Neural cell (in vitro differentiated cells): ENCODE measurements around the gene TSR1. TPM values are rescaled to one million over a fixed set of nuclear protein-coding genes. Genes with fewer than 3 reads are reported as not detected.
A peak's percentile ranks its signal among the peaks of the same experiment; 100 is the strongest.

Source experiments
- H2AFZ ChIP-seq: fragments of 200-600, 300-800 bp; sonication (generic), shearing (Covaris generic); 2 replicates; pipeline ENCODE4 v1.6.0; 2014; ENCODE audit warnings: low read depth, mild to moderate bottlenecking, antibody characterized with exemption, low read length, moderate library complexity
- H3F3A ChIP-seq: fragments of 200-600 bp; shearing (Covaris generic); 2 replicates; pipeline ENCODE4 v1.6.1; 2016; ENCODE audit warnings: mild to moderate bottlenecking, moderate library complexity, mixed read lengths, antibody characterized with exemption, low read length; ENCODE audit not compliant: insufficient read depth, poor library complexity, severe bottlenecking
- H3K27ac ChIP-seq: fragments of 200-600, 300-800 bp; sonication (generic), shearing (Covaris generic); 2 replicates; pipeline ENCODE4 v1.5.1; 2014; ENCODE audit warnings: mild to moderate bottlenecking, low read length, moderate library complexity
- H3K27me3 ChIP-seq: fragments of 300-800, 200-600 bp; sonication (generic), shearing (Covaris generic); 2 replicates; pipeline ENCODE4 v1.6.0; 2014; ENCODE audit warnings: mild to moderate bottlenecking, low read depth, low read length, moderate library complexity; ENCODE audit not compliant: insufficient read depth
- H3K36me3 ChIP-seq: fragments of 300-800, 200-600 bp; sonication (generic), shearing (Covaris generic); 2 replicates; pipeline ENCODE4 v1.5.1; 2014; ENCODE audit warnings: mild to moderate bottlenecking, antibody characterized with exemption, low read length, moderate library complexity; ENCODE audit not compliant: insufficient read depth
- H3K4me2 ChIP-seq: fragments of 300-800, 200-600 bp; sonication (generic), shearing (Covaris generic); 2 replicates; pipeline ENCODE4 v1.6.0; 2014; ENCODE audit warnings: mild to moderate bottlenecking, low read length
- H3K4me3 ChIP-seq: fragments of 300-800, 200-600 bp; sonication (generic), shearing (Covaris generic); 2 replicates; pipeline ENCODE4 v1.5.1; 2014; ENCODE audit warnings: mild to moderate bottlenecking, low read length, moderate library complexity
- H3K79me2 ChIP-seq: fragments of 200-600 bp; shearing (Covaris generic); replicated peaks from 2 replicates; pipeline ENCODE4 v1.6.0; 2014; ENCODE audit warnings: mild to moderate bottlenecking, low read length, moderate library complexity; ENCODE audit not compliant: insufficient read depth
- H3K9ac ChIP-seq: fragments of 300-800, 200-600 bp; sonication (generic), shearing (Covaris generic); 2 replicates; pipeline ENCODE4 v1.6.1; 2016; ENCODE audit warnings: mild to moderate bottlenecking, low read length, mixed read lengths
- H3K9me2 ChIP-seq: fragments of 200-600 bp; shearing (Covaris generic); 2 replicates; pipeline ENCODE4 v1.6.1; 2016; ENCODE audit warnings: mild to moderate bottlenecking, low read length, mixed read lengths; ENCODE audit not compliant: insufficient read depth
- H3K9me3 ChIP-seq: fragments of 200-600, 300-800 bp; sonication (generic), shearing (Covaris generic); 2 replicates; pipeline ENCODE4 v1.6.1; 2016; ENCODE audit warnings: mild to moderate bottlenecking, mixed run types, low read length, moderate library complexity, mixed read lengths
- H4K20me1 ChIP-seq: fragments of 200-600 bp; shearing (Covaris generic); 2 replicates; pipeline ENCODE4 v1.6.1; 2016; ENCODE audit warnings: mild to moderate bottlenecking, mixed run types; ENCODE audit not compliant: insufficient read depth
- EP300 ChIP-seq: fragments of 450-650 bp; conservative IDR thresholded peaks from 2 replicates; pipeline ENCODE4 v1.6.1; 2014; ENCODE audit warnings: antibody characterized with exemption, mild to moderate bottlenecking, moderate library complexity; ENCODE audit not compliant: poor library complexity, severe bottlenecking
- MXI1 ChIP-seq: fragments of 450-650 bp; conservative IDR thresholded peaks from 2 replicates; pipeline ENCODE4 v1.6.1; 2014; ENCODE audit warnings: antibody characterized with exemption, mild to moderate bottlenecking; ENCODE audit not compliant: poor library complexity, severe bottlenecking
- POLR2AphosphoS5 ChIP-seq: IDR thresholded peaks from 2 replicates; pipeline ENCODE4 v1.6.1; 2012
- RAD21 ChIP-seq: fragments of 450-650 bp; conservative IDR thresholded peaks from 2 replicates; pipeline ENCODE4 v1.6.1; 2014; ENCODE audit warnings: antibody characterized with exemption, mild to moderate bottlenecking, moderate library complexity
- SMC3 ChIP-seq: fragments of 450-650 bp; conservative IDR thresholded peaks from 2 replicates; pipeline ENCODE4 v1.6.1; 2014; ENCODE audit warnings: antibody characterized with exemption, mild to moderate bottlenecking, moderate library complexity; ENCODE audit not compliant: poor library complexity
- TAF1 ChIP-seq: IDR thresholded peaks from 2 replicates; pipeline ENCODE4 v1.6.1; 2012; ENCODE audit warnings: low read depth
- polyA plus RNA-seq: library from polyadenylated mRNA; depleted of rRNA; stranded (reverse); fragments of >200 nt; gene quantifications from 2 replicates; pipeline ENCODE4 v1.2.3, GENCODE V29; 2014
- TF ChIP-seq, protein P1 (sequence below): fragments of 450-650 bp; IDR thresholded peaks from 2 replicates; pipeline ENCODE4 v1.5.1; 2014; ENCODE audit warnings: antibody characterized with exemption, mild to moderate bottlenecking, moderate library complexity; ENCODE audit not compliant: poor library complexity, severe bottlenecking
- TF ChIP-seq, protein P2 (sequence below): IDR thresholded peaks from 2 replicates; pipeline ENCODE4 v1.6.1; 2012; ENCODE audit warnings: borderline replicate concordance

TSR1 gene
- polyA plus RNA-seq, 1 donor from 2014 or later = 31.8 TPM

DNA sequence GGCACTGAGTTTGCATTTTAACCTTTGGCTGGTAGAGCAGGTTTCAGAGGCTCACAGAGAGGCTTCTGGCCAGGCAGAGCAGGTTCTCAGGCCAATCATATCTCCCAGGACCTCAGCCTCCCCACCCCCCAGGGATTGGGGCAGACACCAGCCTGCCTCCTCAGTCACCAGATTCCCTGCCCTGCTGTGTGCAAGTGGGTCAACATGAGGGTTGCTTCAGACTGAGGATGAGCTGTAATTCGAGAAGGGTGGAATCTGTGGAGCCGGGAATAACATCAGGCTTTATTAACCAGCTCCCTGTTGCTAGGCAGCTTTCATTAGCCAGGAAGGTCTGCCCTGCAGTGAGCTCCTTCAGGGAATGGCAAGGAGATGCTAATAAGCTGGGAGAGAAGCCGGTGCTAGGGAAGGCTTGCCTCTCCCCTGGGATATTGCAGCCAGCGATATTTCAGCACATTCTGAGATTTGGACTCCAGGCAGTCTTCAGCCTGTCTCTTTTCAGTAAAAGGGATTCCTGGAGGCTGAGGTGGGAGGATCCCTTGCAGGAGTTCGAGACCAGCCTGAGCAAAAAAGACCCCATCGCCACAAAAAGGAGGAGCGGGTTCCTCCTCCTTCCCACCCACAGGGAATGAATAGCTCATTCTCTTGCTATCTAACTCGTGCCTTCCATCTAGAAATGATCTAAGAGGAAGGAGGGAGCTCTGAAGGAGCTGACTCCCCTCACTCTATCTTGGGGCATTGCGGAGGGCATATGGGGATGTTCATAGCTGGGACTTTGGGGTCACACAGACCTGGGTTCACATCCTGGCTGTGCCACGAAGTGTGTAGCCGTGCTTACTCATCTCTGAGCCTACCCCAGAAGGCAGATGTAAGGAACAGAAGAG lies 11.8 kb upstream of the TSR1 start:
- TF ChIP-seq, protein P1, sequence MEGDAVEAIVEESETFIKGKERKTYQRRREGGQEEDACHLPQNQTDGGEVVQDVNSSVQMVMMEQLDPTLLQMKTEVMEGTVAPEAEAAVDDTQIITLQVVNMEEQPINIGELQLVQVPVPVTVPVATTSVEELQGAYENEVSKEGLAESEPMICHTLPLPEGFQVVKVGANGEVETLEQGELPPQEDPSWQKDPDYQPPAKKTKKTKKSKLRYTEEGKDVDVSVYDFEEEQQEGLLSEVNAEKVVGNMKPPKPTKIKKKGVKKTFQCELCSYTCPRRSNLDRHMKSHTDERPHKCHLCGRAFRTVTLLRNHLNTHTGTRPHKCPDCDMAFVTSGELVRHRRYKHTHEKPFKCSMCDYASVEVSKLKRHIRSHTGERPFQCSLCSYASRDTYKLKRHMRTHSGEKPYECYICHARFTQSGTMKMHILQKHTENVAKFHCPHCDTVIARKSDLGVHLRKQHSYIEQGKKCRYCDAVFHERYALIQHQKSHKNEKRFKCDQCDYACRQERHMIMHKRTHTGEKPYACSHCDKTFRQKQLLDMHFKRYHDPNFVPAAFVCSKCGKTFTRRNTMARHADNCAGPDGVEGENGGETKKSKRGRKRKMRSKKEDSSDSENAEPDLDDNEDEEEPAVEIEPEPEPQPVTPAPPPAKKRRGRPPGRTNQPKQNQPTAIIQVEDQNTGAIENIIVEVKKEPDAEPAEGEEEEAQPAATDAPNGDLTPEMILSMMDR = no peak
- TF ChIP-seq RAD21 (no peak), EP300 (peak; percentile 79), POLR2AphosphoS5 (peak; percentile 72), TAF1 (peak; percentile 85), MXI1 (peak; percentile 41), SMC3 (no peak)
- TF ChIP-seq, protein P2, sequence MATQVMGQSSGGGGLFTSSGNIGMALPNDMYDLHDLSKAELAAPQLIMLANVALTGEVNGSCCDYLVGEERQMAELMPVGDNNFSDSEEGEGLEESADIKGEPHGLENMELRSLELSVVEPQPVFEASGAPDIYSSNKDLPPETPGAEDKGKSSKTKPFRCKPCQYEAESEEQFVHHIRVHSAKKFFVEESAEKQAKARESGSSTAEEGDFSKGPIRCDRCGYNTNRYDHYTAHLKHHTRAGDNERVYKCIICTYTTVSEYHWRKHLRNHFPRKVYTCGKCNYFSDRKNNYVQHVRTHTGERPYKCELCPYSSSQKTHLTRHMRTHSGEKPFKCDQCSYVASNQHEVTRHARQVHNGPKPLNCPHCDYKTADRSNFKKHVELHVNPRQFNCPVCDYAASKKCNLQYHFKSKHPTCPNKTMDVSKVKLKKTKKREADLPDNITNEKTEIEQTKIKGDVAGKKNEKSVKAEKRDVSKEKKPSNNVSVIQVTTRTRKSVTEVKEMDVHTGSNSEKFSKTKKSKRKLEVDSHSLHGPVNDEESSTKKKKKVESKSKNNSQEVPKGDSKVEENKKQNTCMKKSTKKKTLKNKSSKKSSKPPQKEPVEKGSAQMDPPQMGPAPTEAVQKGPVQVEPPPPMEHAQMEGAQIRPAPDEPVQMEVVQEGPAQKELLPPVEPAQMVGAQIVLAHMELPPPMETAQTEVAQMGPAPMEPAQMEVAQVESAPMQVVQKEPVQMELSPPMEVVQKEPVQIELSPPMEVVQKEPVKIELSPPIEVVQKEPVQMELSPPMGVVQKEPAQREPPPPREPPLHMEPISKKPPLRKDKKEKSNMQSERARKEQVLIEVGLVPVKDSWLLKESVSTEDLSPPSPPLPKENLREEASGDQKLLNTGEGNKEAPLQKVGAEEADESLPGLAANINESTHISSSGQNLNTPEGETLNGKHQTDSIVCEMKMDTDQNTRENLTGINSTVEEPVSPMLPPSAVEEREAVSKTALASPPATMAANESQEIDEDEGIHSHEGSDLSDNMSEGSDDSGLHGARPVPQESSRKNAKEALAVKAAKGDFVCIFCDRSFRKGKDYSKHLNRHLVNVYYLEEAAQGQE = peak; percentile 100
- H3K27ac ChIP-seq = peak overlapping the region; percentile 97
- no peaks in the 10 kb centered on the region for H3K9me2 ChIP-seq
- H3K9me3 ChIP-seq = no peaks in the 10 kb centered on the region
- peak overlapping the region; percentile 17 for H2AFZ ChIP-seq
- no peaks in the 10 kb centered on the region for H3K27me3 ChIP-seq
- peak overlapping the region; percentile 68 for H3K9ac ChIP-seq
- peak overlapping the region; percentile 62 for H3K4me2 ChIP-seq
- no peaks in the 10 kb centered on the region for H3K36me3 ChIP-seq
- H3K79me2 ChIP-seq = no peaks in the 10 kb centered on the region
- H3F3A ChIP-seq = no peaks in the 10 kb centered on the region
- H4K20me1 ChIP-seq = no peaks in the 10 kb centered on the region
- peak overlapping the region; percentile 59 for H3K4me3 ChIP-seq

DNA sequence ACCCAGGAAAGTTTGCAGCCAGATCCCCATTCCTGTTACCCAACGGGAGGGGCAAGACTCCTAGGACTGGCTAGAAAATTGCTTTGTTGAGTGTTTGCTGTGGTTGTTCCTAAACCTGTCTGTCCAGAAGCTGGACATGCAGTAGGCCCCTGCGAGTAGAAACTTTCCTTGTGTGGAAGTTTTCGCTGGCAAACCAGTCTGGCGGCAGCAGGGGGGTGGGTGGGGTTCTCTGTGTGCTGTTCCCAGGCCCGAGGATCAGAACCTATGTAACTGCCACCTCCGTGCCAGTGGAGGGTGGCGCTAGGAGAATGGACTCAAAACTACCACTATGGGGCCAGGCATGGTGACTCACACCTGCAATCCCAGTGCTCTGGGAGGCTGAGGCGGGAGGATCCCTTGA lies 10.2 kb upstream of the TSR1 start:
- H2AFZ ChIP-seq = no peak overlapping the region
- no peak overlapping the region for H3K4me2 ChIP-seq
- H3K27me3 ChIP-seq = no peaks in the 10 kb centered on the region
- H3K79me2 ChIP-seq = no peaks in the 10 kb centered on the region
- H3K9ac ChIP-seq = no peak overlapping the region
- no peaks in the 10 kb centered on the region for H3K9me2 ChIP-seq
- TF ChIP-seq RAD21 (no peak), POLR2AphosphoS5 (no peak), TAF1 (no peak)
- H3K4me3 ChIP-seq = no peak overlapping the region
- H3F3A ChIP-seq = no peaks in the 10 kb centered on the region
- no peak overlapping the region for H3K27ac ChIP-seq
- no peaks in the 10 kb centered on the region for H4K20me1 ChIP-seq
- no peaks in the 10 kb centered on the region for H3K9me3 ChIP-seq
- no peaks in the 10 kb centered on the region for H3K36me3 ChIP-seq
